Natural killer cell (primary cell): ENCODE data around the gene LEPROT. TPM values are rescaled to one million over a fixed set of nuclear protein-coding genes. Genes with fewer than 3 reads are reported as not detected.

Experiments
- ATAC-seq, 3 donors: fragments of 150-1000 bp in 2 of 3; fragments of 200-7000 bp in 1 of 3; cut with Tn5 transposase; 1 replicate in 1 of 3; 2 replicates in 2 of 3; pipeline ENCODE4 v1.10.0; 2021; ENCODE audit warnings: mild to moderate bottlenecking in 2 of 3, moderate library complexity in 2 of 3
- DNase-seq, 2 donors: peaks; one replicate each; pipeline versions ENCODE4 v3.0.0 to v3.0.0-alpha.2; 2013 to 2021; ENCODE audit warnings: mixed read lengths in 1 of 2
- H3K27ac ChIP-seq: one replicate; pipeline ENCODE4 v1.5.1; 2013; ENCODE audit warnings: mild to moderate bottlenecking, low read length
- H3K27me3 ChIP-seq: one replicate; pipeline ENCODE4 v1.6.1; 2013; ENCODE audit warnings: low read length; ENCODE audit not compliant: control insufficient read depth, insufficient read depth
- H3K36me3 ChIP-seq: one replicate; pipeline ENCODE4 v1.6.1; 2013; ENCODE audit warnings: low read length; ENCODE audit not compliant: control insufficient read depth, insufficient read depth
- H3K4me1 ChIP-seq: one replicate; pipeline ENCODE4 v1.6.1; 2013; ENCODE audit warnings: low read length; ENCODE audit not compliant: control insufficient read depth, insufficient read depth
- H3K4me3 ChIP-seq: one replicate; pipeline ENCODE4 v1.5.1; 2013; ENCODE audit warnings: low read length
- H3K9me3 ChIP-seq: one replicate; pipeline ENCODE4 v1.6.1; 2013; ENCODE audit warnings: low read length; ENCODE audit not compliant: control insufficient read depth, insufficient read depth
- H3K27ac Mint-ChIP-seq, 2 donors: one replicate each; pipeline ENCODE4 v1.8.0; 2022; ENCODE audit warnings: mild to moderate bottlenecking in 2 of 2, mixed read lengths in 2 of 2, moderate library complexity in 1 of 2
- H3K27me3 Mint-ChIP-seq, 2 donors: one replicate each; pipeline ENCODE4 v1.8.0; 2022; ENCODE audit warnings: low read depth in 2 of 2, mixed read lengths in 2 of 2
- H3K36me3 Mint-ChIP-seq: one replicate; pipeline ENCODE4 v1.8.0; 2022; ENCODE audit warnings: mixed read lengths
- H3K4me1 Mint-ChIP-seq, 2 donors: one replicate each; pipeline ENCODE4 v1.8.0; 2022; ENCODE audit warnings: mixed read lengths in 2 of 2
- H3K4me3 Mint-ChIP-seq: one replicate; pipeline ENCODE4 v1.8.0; 2022; ENCODE audit warnings: mild to moderate bottlenecking, moderate library complexity, mixed read lengths
- H3K9me3 Mint-ChIP-seq, 2 donors: one replicate each; pipeline ENCODE4 v1.8.0; 2022; ENCODE audit warnings: mixed read lengths in 2 of 2
- CTCF ChIP-seq: fragments of 200-600 bp; IDR thresholded peaks from one replicate; pipeline ENCODE4 v1.8.0; 2022; ENCODE audit warnings: antibody characterized with exemption
- WGBS: methylation state at CpG from one replicate; pipeline ENCODE4 v1.1.7; 2013; ENCODE audit warnings: missing lambda C conversion rate; ENCODE audit not compliant: insufficient coverage; 5-methylcytosine and 5-hydroxymethylcytosine counted together
- intact Hi-C: fragments of 100-400 bp; cut with micrococcal nuclease; formaldehyde crosslinking; loops from one replicate; pipeline ENCODE4 v1.14.2; 2022
- total RNA-seq, 4 donors: library from RNA; stranded (reverse); fragments of 120-200 nt in 1 of 4; gene quantifications; one replicate each; pipeline versions ENCODE4 v1.2.3 to v1.2.4, GENCODE V29; 2013 to 2022

The LEPROT gene
- total RNA-seq, 3 donors from 2014 or later (not counting 1 experiment from before 2014, with no cell fraction given) = 18.1 to 33.0 (median 20.3) TPM

- DNase-seq = peak; percentile 94 to 99
- ATAC-seq = peak; percentile 94 to 99 (median 94)
- Histone ChIP-seq H3K27me3 (no peaks in the 10 kb centered on the region), H3K27ac (peak overlapping the region; percentile 66), H3K36me3 (no peaks in the 10 kb centered on the region), H3K9me3 (no peaks in the 10 kb centered on the region), H3K4me3 (peak overlapping the region; percentile 92), H3K4me1 (peaks cover 13% of the 10 kb centered on the region)
- no peaks in the 10 kb centered on the region for H3K9me3 Mint-ChIP-seq
- H3K4me1 Mint-ChIP-seq = peaks cover 12 to 14% of the 10 kb centered on the region in 2 donors
- H3K4me3 Mint-ChIP-seq = peak overlapping the region; percentile 93
- under 1% methylated on average over 51 of the region's 52 CpGs for WGBS
- TF ChIP-seq CTCF = no peak
- no peaks in the 10 kb centered on the region for H3K36me3 Mint-ChIP-seq
- intact Hi-C loops = loop anchor here (2.0 kb wide), 1 partner anchor 351 kb away; no protein-coding TSS in a partner anchor
- H3K27ac Mint-ChIP-seq = peak overlapping the region in 1 of 2 donors; percentile 73
- peaks cover 8 to 27% of the 10 kb centered on the region in 2 donors for H3K27me3 Mint-ChIP-seq
Measured at GRCh38 chr1:65419681-65420589, 533 bp upstream of the LEPROT start.

- Mint-ChIP-seq H3K27ac (no peak overlapping the region), H3K4me1 (peaks cover 12 to 22% of the 10 kb centered on the region in 2 donors), H3K9me3 (no peaks in the 10 kb centered on the region), H3K27me3 (peaks cover 8 to 18% of the 10 kb centered on the region in 2 donors), H3K36me3 (peaks cover 5% of the 10 kb centered on the region), H3K4me3 (no peak overlapping the region)
- Histone ChIP-seq H3K27me3 (no peaks in the 10 kb centered on the region), H3K27ac (no peak overlapping the region), H3K36me3 (peaks cover 14% of the 10 kb centered on the region), H3K4me1 (peaks cover 13% of the 10 kb centered on the region), H3K4me3 (peak overlapping the region; percentile 92), H3K9me3 (no peaks in the 10 kb centered on the region)
- DNase-seq (peak in 1 of 2 donors; percentile 9), ATAC-seq (no peak)
- intact Hi-C loops = loop anchor here (2.0 kb wide), 1 partner anchor 353 kb away; no protein-coding TSS in a partner anchor
- 14% methylated on average over 6 of the region's 13 CpGs for WGBS
- no peak for TF ChIP-seq CTCF
Measured at GRCh38 chr1:65421351-65422025, 1.0 kb downstream of the LEPROT start.

- Histone ChIP-seq H3K4me1 (peaks cover 13% of the 10 kb centered on the region), H3K36me3 (peaks cover 18% of the 10 kb centered on the region), H3K27me3 (no peaks in the 10 kb centered on the region), H3K9me3 (no peaks in the 10 kb centered on the region), H3K27ac (no peak overlapping the region), H3K4me3 (no peak overlapping the region)
- no peak for TF ChIP-seq CTCF
- Mint-ChIP-seq H3K4me3 (no peak overlapping the region), H3K27me3 (peaks cover 4 to 8% of the 10 kb centered on the region in 2 donors), H3K9me3 (no peaks in the 10 kb centered on the region), H3K27ac (no peak overlapping the region), H3K36me3 (peaks cover 5% of the 10 kb centered on the region), H3K4me1 (peaks cover 12 to 22% of the 10 kb centered on the region in 2 donors)
- intact Hi-C loops = no loop called here
- 91% methylated on average over 11 of the region's 12 CpGs for WGBS
- no peak for DNase-seq
- no peak for ATAC-seq
Measured at GRCh38 chr1:65422241-65423203, 2.1 kb downstream of the LEPROT start.
